SK-N-SH treated with all-trans-retinoic acid at 6 μM for 48 hours (cell line): ENCODE data around the gene ATP10B.

Source experiments
- BACH2 ChIP-seq: fragments of 250-450 bp; sonication (Bioruptor Pico); IDR thresholded peaks from 2 replicates; pipeline ENCODE4 v1.9.0; 2021; ENCODE audit warnings: mild to moderate bottlenecking, borderline replicate concordance
- CSDC2 ChIP-seq: fragments of 250-450 bp; sonication (Bioruptor Pico); IDR thresholded peaks from 2 replicates; pipeline ENCODE4 v1.5.0; 2020; ENCODE audit warnings: mild to moderate bottlenecking, moderate library complexity
- PATZ1 ChIP-seq: fragments of 250-450 bp; sonication (Bioruptor Pico); IDR thresholded peaks from 2 replicates; pipeline ENCODE4 v1.8.0; 2020; ENCODE audit warnings: mild to moderate bottlenecking, moderate library complexity, borderline replicate concordance
- TOX ChIP-seq: fragments of 250-450 bp; sonication (Bioruptor Pico); IDR thresholded peaks from 2 replicates; pipeline ENCODE4 v1.8.0; 2021; ENCODE audit warnings: mild to moderate bottlenecking, moderate library complexity, borderline replicate concordance

- TF ChIP-seq CSDC2 (CRISPR knock-in tag) (no peak), BACH2 (CRISPR knock-in tag) (no peak), TOX (CRISPR knock-in tag) (no peak), PATZ1 (CRISPR knock-in tag) (no peak)
Observed at GRCh38 chr5:160547061-160547460, 304.9 kb downstream of the ATP10B start.
